LNCaP clone FGC (cell line): Measurements from ENCODE around the gene GALNT9.
"Not testable (repeated sequence)": the region's sequence is repeated elsewhere in the genome, so short reads cannot be mapped to it uniquely, and the experiment has no call there.

Experiments
- DNase-seq: peaks from one replicate; pipeline ENCODE4 v3.0.0-alpha.2; 2011; ENCODE audit warnings: low read depth
- H3K4me3 ChIP-seq: 2 replicates; pipeline ENCODE4 v1.5.1; 2011; ENCODE audit warnings: mild to moderate bottlenecking, low read depth, low read length, control low read depth
- CTCF ChIP-seq: IDR thresholded peaks from 2 replicates; pipeline ENCODE4 v1.5.1; 2012; ENCODE audit warnings: mild to moderate bottlenecking; ENCODE audit not compliant: control insufficient read depth, insufficient read depth; ENCODE audit errors: extremely low read depth

The GALNT9 gene

GRCh38 chr12:132329036-132329719 lies at the start of gene GALNT9:
Gene GALNT9, minus strand, starts transcription at chr12:132329589. Its CDS starts 386 bp downstream, at chr12:132329203.
- DNase-seq = no peak
- no peak within 1 kb of the TSS for H3K4me3 ChIP-seq
- TF ChIP-seq CTCF = no peak

- DNase-seq, H3K4me3 ChIP-seq: not testable (repeated sequence)
Measured at GRCh38 chr12:132379057-132379456, 49.7 kb upstream of the GALNT9 start.

- no peak for TF ChIP-seq CTCF
- DNase-seq = no peak
- H3K4me3 ChIP-seq = no peak overlapping the region
Measured at GRCh38 chr12:132377147-132377546, 47.8 kb upstream of the GALNT9 start.

- no peak for DNase-seq
- H3K4me3 ChIP-seq = no peak overlapping the region
- TF ChIP-seq CTCF = no peak
Measured at GRCh38 chr12:132376464-132376830, 47.1 kb upstream of the GALNT9 start.

GRCh38 chr12:132375747-132376463 lies 46.5 kb upstream of the GALNT9 start:
- no peak for TF ChIP-seq CTCF
- no peak overlapping the region for H3K4me3 ChIP-seq
- no peak for DNase-seq

- no peak for DNase-seq
- no peak overlapping the region for H3K4me3 ChIP-seq
- no peak for TF ChIP-seq CTCF
Measured at GRCh38 chr12:132374612-132375445, 45.4 kb upstream of the GALNT9 start.
